Endothelial cell of umbilical vein (primary cell): ENCODE measurements around the gene CMIP. TPM values are rescaled to one million over a fixed set of nuclear protein-coding genes. Genes with fewer than 3 reads are reported as not detected.

Experiments
- BruUV-seq: library from RNA; stranded (reverse); fragments of 400-500 nt; replicated peaks from 2 replicates; lab custom pipeline; 2021; lab: Mats Ljungman, UMichigan
- CTCF ChIA-PET: fragments of 300-600, 350-600 bp; sonication (Branson Sonifier 250); formaldehyde crosslinking; loops from one replicate; lab custom pipeline; 2021; ENCODE audit warnings: antibody characterized with exemption, inconsistent platforms; lab: Charles Lee
- POLR2A ChIA-PET: fragments of 300-600, 350-600 bp; sonication (Branson Sonifier 250); formaldehyde crosslinking; loops from one replicate; lab custom pipeline; 2021; ENCODE audit warnings: antibody characterized with exemption, inconsistent platforms; lab: Charles Lee
- DNase-seq: peaks from one replicate; pipeline ENCODE4 v3.0.0-alpha.2; 2011; ENCODE audit warnings: low read depth, low spot score
- FAIRE-seq: peaks from 2 replicates; lab custom pipeline; 2011; peaks lifted over from hg19 to GRCh38; lab: Jason Lieb, UNC
- H2AFZ ChIP-seq: 2 replicates; pipeline ENCODE4 v1.6.0; 2012; ENCODE audit warnings: low read depth, low read length, control low read depth, inconsistent platforms
- H3K27ac ChIP-seq: 2 replicates; pipeline ENCODE4 v1.5.1; 2011; ENCODE audit warnings: low read depth, mild to moderate bottlenecking, control low read depth, low read length, moderate library complexity; ENCODE audit not compliant: insufficient read depth
- H3K27me3 ChIP-seq, 2 experiments: 2 replicates each; pipeline versions ENCODE4 v1.6.0 to v1.6.1; 2011; ENCODE audit warnings: low read length in 2 of 2, mixed read lengths in 1 of 2; ENCODE audit not compliant: control insufficient read depth in 2 of 2, insufficient read depth in 2 of 2
- H3K36me3 ChIP-seq, 2 experiments: 2 replicates in 1 of 2; 3 replicates in 1 of 2; pipeline ENCODE4 v1.5.1; 2011; ENCODE audit warnings: low read length in 2 of 2, mild to moderate bottlenecking in 1 of 2, moderate library complexity in 1 of 2; ENCODE audit not compliant: control insufficient read depth in 2 of 2, insufficient read depth in 2 of 2; ENCODE audit errors: extremely low read depth in 1 of 2
- H3K4me1 ChIP-seq: 3 replicates; pipeline ENCODE4 v1.5.1; 2011; ENCODE audit warnings: mild to moderate bottlenecking, low read length; ENCODE audit not compliant: control insufficient read depth, insufficient read depth; ENCODE audit errors: extremely low read depth
- H3K4me2 ChIP-seq: 2 replicates; pipeline ENCODE4 v1.6.1; 2011; ENCODE audit warnings: low read length, control low read depth, mixed read lengths; ENCODE audit not compliant: insufficient read depth
- H3K4me3 ChIP-seq, 3 experiments: fragments of 200-600 bp in 1 of 3; sonication (generic), shearing (Covaris generic) in 1 of 3; replicated peaks in 1 of 3; 2 replicates each; pipeline ENCODE4 v1.5.1; 2011 to 2016; ENCODE audit warnings: control low read depth in 3 of 3, low read length in 3 of 3, mild to moderate bottlenecking in 2 of 3, inconsistent platforms in 1 of 3, low read depth in 1 of 3, moderate library complexity in 1 of 3; ENCODE audit not compliant: insufficient read depth in 1 of 3
- H3K79me2 ChIP-seq: 2 replicates; pipeline ENCODE4 v1.6.0; 2012; ENCODE audit warnings: low read length, inconsistent platforms; ENCODE audit not compliant: control insufficient read depth, insufficient read depth
- H3K9ac ChIP-seq: replicated peaks from 2 replicates; pipeline ENCODE3; 2011; ENCODE audit warnings: low read length, control low read depth; ENCODE audit not compliant: insufficient read depth; ENCODE audit errors: extremely low read depth
- H3K9me1 ChIP-seq: replicated peaks from 3 replicates; pipeline ENCODE4 v1.6.0; 2011; ENCODE audit warnings: mild to moderate bottlenecking, low read length; ENCODE audit not compliant: control insufficient read depth, insufficient read depth; ENCODE audit errors: extremely low read depth
- H3K9me3 ChIP-seq: replicated peaks from 2 replicates; pipeline ENCODE4 v1.5.1; 2012; ENCODE audit warnings: low read length, inconsistent platforms; ENCODE audit not compliant: control insufficient read depth, insufficient read depth
- H4K20me1 ChIP-seq: replicated peaks from 2 replicates; pipeline ENCODE3; 2011; ENCODE audit warnings: mild to moderate bottlenecking, low read length; ENCODE audit not compliant: control insufficient read depth, insufficient read depth; ENCODE audit errors: extremely low read depth
- EZH2 ChIP-seq: IDR thresholded peaks from 2 replicates; pipeline ENCODE4 v1.6.1; 2012; ENCODE audit warnings: borderline replicate concordance, low read depth, mild to moderate bottlenecking, moderate library complexity, low read length, inconsistent platforms; ENCODE audit not compliant: severe bottlenecking
- FOS ChIP-seq: IDR thresholded peaks from 2 replicates; pipeline ENCODE4 v1.6.1; 2011; ENCODE audit warnings: mild to moderate bottlenecking, low read length, moderate library complexity, borderline replicate concordance; ENCODE audit not compliant: insufficient read depth
- GATA2 ChIP-seq: IDR thresholded peaks from 2 replicates; pipeline ENCODE4 v1.7.0; 2011; ENCODE audit warnings: low read depth, mild to moderate bottlenecking, moderate library complexity, mixed read lengths, low read length; ENCODE audit not compliant: insufficient read length, insufficient read depth
- JUN ChIP-seq: IDR thresholded peaks from 2 replicates; pipeline ENCODE4 v1.6.1; 2011; ENCODE audit warnings: borderline replicate concordance, low read depth; ENCODE audit not compliant: insufficient read length, insufficient read depth
- MAX ChIP-seq: IDR thresholded peaks from 2 replicates; pipeline ENCODE4 v1.6.1; 2011; ENCODE audit not compliant: insufficient read depth, insufficient read length
- MYC ChIP-seq: IDR thresholded peaks from one replicate; pipeline ENCODE4 v1.6.1; 2011; ENCODE audit warnings: mild to moderate bottlenecking, low read depth, low read length
- POLR2A ChIP-seq: IDR thresholded peaks from 2 replicates; pipeline ENCODE4 v1.6.1; 2012; ENCODE audit warnings: low read depth, mild to moderate bottlenecking, control low read depth, low read length
- POLR2AphosphoS5 ChIP-seq: IDR thresholded peaks from 2 replicates; pipeline ENCODE4 v1.6.1; 2012; ENCODE audit warnings: low read depth, mild to moderate bottlenecking, control low read depth, low read length, moderate library complexity; ENCODE audit not compliant: insufficient read depth
- dilution Hi-C: fragments of 300-500 bp; cut with MboI; formaldehyde crosslinking; loops from one replicate; pipeline ENCODE4 v1.15.0; 2019; ENCODE audit warnings: low sequenced_read_pairs; ENCODE audit not compliant: extremely low pct_ligation_motif_present
- intact Hi-C: fragments of 100-400 bp; cut with micrococcal nuclease; formaldehyde crosslinking; loops from one replicate; pipeline ENCODE4 v1.10.0; 2022
- polyA plus RNA-seq, 4 experiments: library from polyadenylated mRNA; depleted of rRNA in 3 of 4; stranded (reverse) in 3 of 4; unstranded in 1 of 4; fragments of >200 nt; gene quantifications; 2 replicates each; pipeline versions ENCODE4 v1.2.1 to v1.2.3, GENCODE V29; 2011 to 2012; ENCODE audit warnings: missing spikeins in 1 of 4
- total RNA-seq: library from RNA; stranded (reverse); gene quantifications from 2 replicates; pipeline ENCODE4 v1.2.3, GENCODE V29; 2021
- TF ChIP-seq, protein P1 (sequence below), 2 donors: IDR thresholded peaks; 1 replicate in 1 of 2; 2 replicates in 1 of 2; pipeline ENCODE4 v1.5.1; 2011; ENCODE audit warnings: low read length in 2 of 2, mild to moderate bottlenecking in 2 of 2, moderate library complexity in 2 of 2, control low read depth in 1 of 2, inconsistent platforms in 1 of 2, low read depth in 1 of 2; ENCODE audit not compliant: insufficient read depth in 1 of 2; ENCODE audit errors: extremely low read depth in 1 of 2

The CMIP gene
- total and polyA plus RNA-seq, 2 donors (not counting 3 experiments of a cell fraction or from before 2014, with no cell fraction given): 29.0 to 101 TPM

- BruUV-seq: no TSS peak
- Histone ChIP-seq H3K36me3 (no peaks in the 10 kb centered on the region), H4K20me1 (no peaks in the 10 kb centered on the region), H3K4me3 (no peak overlapping the region), H3K27me3 (no peaks in the 10 kb centered on the region), H3K4me1 (no peaks in the 10 kb centered on the region), H3K4me2 (no peak overlapping the region), H2AFZ (no peak overlapping the region), H3K79me2 (no peaks in the 10 kb centered on the region), H3K9me1 (no peaks in the 10 kb centered on the region), H3K27ac (no peak overlapping the region), H3K9me3 (no peaks in the 10 kb centered on the region), H3K9ac (no peak overlapping the region)
- TF ChIP-seq POLR2AphosphoS5 (no peak), POLR2A (no peak), EZH2 (no peak), JUN (no peak), MAX (no peak), FOS (no peak), GATA2 (no peak), MYC (no peak)
- TF ChIP-seq, protein P1, sequence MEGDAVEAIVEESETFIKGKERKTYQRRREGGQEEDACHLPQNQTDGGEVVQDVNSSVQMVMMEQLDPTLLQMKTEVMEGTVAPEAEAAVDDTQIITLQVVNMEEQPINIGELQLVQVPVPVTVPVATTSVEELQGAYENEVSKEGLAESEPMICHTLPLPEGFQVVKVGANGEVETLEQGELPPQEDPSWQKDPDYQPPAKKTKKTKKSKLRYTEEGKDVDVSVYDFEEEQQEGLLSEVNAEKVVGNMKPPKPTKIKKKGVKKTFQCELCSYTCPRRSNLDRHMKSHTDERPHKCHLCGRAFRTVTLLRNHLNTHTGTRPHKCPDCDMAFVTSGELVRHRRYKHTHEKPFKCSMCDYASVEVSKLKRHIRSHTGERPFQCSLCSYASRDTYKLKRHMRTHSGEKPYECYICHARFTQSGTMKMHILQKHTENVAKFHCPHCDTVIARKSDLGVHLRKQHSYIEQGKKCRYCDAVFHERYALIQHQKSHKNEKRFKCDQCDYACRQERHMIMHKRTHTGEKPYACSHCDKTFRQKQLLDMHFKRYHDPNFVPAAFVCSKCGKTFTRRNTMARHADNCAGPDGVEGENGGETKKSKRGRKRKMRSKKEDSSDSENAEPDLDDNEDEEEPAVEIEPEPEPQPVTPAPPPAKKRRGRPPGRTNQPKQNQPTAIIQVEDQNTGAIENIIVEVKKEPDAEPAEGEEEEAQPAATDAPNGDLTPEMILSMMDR (IDR thresholded peaks at IDR 0.05; ENCODE audit: extremely low read depth in 1 of 2, insufficient read depth in 1 of 2, low read depth in 1 of 2, low read length in 2 of 2): no peak
- FAIRE-seq (no peak), DNase-seq (no peak)
- POLR2A ChIA-PET: no interaction called here
- CTCF ChIA-PET: interaction anchor here (1.2 kb wide), 1 partner anchor 14 kb away, joined by 7 read pairs; no protein-coding TSS in a partner anchor
- dilution Hi-C loops: no loop called here
- intact Hi-C loops: no loop called here
Observed at GRCh38 chr16:81415751-81416150, 28.9 kb upstream of the CMIP start.
